Kidney epithelial cell (primary cell): ENCODE results near the gene C19orf33. TPM values are rescaled to one million over a fixed set of nuclear protein-coding genes. Genes with fewer than 3 reads are reported as not detected.
A peak's percentile ranks its signal among the peaks of the same experiment; 100 is the strongest.

Experiments
- DNase-seq: peaks from one replicate; pipeline ENCODE4 v3.0.0-alpha.2; 2010; ENCODE audit warnings: low read depth
- H3K27me3 ChIP-seq: 2 replicates; pipeline ENCODE4 v1.6.0; 2011; ENCODE audit warnings: low read length; ENCODE audit not compliant: control insufficient read depth, insufficient read depth
- H3K36me3 ChIP-seq: 2 replicates; pipeline ENCODE4 v1.5.1; 2011; ENCODE audit warnings: low read length; ENCODE audit not compliant: control insufficient read depth, insufficient read depth
- H3K4me3 ChIP-seq: 2 replicates; pipeline ENCODE4 v1.5.1; 2011; ENCODE audit warnings: low read depth, mild to moderate bottlenecking, control low read depth, low read length
- total RNA-seq: library from RNA; depleted of rRNA; stranded (reverse); fragments of >200 nt; gene quantifications from 2 replicates; pipeline ENCODE4 v1.2.3, GENCODE V29; 2015
- TF ChIP-seq, protein P1 (sequence below): IDR thresholded peaks from 2 replicates; pipeline ENCODE4 v1.5.1; 2011; ENCODE audit warnings: mild to moderate bottlenecking, moderate library complexity, low read length, control low read depth, inconsistent platforms; ENCODE audit not compliant: insufficient read depth, poor library complexity, severe bottlenecking

C19orf33 gene
- total RNA-seq, 1 donor from 2014 or later: 300 TPM

DNA sequence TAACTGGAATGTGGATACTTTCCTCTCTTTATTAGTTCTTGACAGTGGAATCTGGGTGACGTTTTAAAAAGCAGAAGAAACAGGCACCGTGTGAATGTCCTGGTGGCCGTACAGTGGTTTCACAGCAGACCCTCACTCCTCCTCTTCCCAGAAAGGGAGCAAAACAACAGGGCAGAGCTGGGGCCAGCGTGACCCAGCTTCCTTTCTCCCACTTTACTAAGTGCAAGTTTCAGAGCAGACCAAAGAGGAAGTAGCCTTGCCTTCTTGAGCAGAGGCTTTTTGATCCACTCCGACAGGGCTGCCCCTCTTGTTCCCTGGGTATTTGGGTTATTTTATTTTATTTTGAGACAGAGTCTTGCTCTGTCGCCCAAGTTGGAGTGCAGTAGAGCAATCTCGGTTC lies 19.6 kb upstream of the C19orf33 start:
- H3K27me3 ChIP-seq: no peaks in the 10 kb centered on the region
- TF ChIP-seq, protein P1, sequence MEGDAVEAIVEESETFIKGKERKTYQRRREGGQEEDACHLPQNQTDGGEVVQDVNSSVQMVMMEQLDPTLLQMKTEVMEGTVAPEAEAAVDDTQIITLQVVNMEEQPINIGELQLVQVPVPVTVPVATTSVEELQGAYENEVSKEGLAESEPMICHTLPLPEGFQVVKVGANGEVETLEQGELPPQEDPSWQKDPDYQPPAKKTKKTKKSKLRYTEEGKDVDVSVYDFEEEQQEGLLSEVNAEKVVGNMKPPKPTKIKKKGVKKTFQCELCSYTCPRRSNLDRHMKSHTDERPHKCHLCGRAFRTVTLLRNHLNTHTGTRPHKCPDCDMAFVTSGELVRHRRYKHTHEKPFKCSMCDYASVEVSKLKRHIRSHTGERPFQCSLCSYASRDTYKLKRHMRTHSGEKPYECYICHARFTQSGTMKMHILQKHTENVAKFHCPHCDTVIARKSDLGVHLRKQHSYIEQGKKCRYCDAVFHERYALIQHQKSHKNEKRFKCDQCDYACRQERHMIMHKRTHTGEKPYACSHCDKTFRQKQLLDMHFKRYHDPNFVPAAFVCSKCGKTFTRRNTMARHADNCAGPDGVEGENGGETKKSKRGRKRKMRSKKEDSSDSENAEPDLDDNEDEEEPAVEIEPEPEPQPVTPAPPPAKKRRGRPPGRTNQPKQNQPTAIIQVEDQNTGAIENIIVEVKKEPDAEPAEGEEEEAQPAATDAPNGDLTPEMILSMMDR: no peak
- no peak for DNase-seq
- H3K4me3 ChIP-seq: no peak overlapping the region
- peaks cover 3% of the 10 kb centered on the region for H3K36me3 ChIP-seq

DNA sequence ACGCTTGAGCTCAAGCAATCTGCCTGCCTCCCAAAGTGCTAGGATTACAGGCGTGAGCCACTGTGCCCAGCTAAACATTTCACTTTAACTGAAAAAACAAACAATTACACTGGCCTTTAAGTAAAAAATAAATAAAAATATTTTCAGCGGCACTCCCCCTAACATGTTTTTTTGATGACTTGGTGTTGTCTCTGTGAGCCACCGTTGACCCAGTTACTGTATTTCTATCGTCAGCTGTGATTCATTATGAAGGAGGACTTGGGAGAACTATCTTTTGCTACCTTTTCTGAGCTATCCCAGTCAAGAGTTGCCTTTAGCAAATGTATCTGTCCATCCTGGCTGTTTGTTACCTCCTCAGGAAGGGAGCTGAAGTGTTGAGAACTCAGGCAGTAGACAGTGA lies 18.5 kb upstream of the C19orf33 start:
- Histone ChIP-seq H3K36me3 (peaks cover 4% of the 10 kb centered on the region), H3K4me3 (no peak overlapping the region), H3K27me3 (no peaks in the 10 kb centered on the region)
- DNase-seq: no peak
- TF ChIP-seq, protein P1: no peak

DNA sequence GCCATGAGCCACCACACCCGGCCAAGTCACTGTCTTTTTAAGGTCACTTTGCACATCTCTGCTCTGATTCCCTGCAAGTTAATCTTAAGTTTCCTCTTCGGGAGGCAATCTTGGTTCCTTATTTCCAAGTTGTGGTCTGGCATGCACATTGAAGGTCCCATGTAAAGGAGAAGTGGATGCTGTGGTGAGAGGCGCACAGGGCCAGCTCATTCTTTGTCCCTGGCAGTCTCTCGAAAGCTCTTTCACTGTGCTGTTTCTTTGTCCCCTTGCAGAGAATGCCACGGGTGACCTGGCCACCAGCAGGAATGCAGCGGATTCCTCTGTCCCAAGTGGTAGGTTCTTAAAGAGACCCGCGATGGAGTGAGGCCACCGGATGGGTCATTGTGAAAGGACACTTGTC lies 16.4 kb upstream of the C19orf33 start:
- Histone ChIP-seq H3K36me3 (peaks cover 4% of the 10 kb centered on the region), H3K4me3 (no peak overlapping the region), H3K27me3 (no peaks in the 10 kb centered on the region)
- TF ChIP-seq, protein P1: no peak
- DNase-seq: no peak

DNA sequence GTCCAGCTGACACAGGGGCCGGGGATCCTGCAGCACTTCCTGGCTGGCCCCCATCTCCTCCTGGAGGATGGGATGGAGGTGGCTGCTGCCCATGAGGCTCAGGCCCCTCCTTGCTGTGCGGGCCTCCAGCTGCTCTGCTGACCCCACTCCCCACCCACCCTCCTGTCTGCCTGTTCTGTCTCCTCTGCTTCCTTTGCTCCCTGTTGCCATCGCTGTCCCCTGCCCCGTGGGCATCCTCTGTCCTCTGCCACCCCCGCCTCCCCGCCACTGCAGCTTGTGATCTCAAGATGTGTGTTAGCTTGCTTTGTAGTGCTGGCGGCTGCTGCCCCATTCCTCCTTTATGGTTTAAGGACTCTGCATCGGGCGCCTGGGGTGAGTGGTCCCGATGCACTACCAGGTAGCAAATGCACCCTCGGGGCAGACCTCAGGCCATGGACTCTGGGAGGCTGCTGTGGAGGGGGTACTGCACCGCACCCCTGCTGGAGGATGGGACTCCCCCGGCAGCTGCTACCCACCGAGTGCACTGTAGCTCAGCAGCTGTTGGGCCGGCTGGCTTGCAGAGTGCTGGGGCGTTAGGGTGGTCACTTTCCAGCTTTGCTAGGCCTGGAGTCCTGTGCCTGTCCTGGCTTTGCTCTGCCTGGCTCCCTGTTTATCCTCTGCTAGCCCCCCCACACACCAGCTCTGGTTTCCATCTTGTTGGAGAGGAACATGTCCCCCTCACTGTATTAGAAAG lies 15.8 kb upstream of the C19orf33 start:
- DNase-seq: no peak
- Histone ChIP-seq H3K36me3 (peaks cover 4% of the 10 kb centered on the region), H3K4me3 (no peak overlapping the region), H3K27me3 (no peaks in the 10 kb centered on the region)
- TF ChIP-seq, protein P1: no peak

DNA sequence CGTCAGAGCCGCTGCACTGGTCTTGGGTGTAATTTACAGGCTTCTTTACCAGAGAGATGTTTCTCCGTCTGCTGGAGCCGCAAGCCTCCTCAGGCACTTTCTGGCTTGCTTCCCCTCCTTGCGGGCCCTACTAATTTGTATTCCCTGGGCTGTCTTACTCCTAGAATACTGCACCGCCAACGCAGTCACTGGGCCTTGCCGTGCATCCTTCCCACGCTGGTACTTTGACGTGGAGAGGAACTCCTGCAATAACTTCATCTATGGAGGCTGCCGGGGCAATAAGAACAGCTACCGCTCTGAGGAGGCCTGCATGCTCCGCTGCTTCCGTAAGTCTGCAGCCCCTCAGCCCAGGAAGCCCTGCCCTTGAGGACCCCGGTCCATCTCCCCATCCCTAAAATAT lies 14.1 kb upstream of the C19orf33 start:
- no peak for DNase-seq
- Histone ChIP-seq H3K27me3 (no peaks in the 10 kb centered on the region), H3K36me3 (peaks cover 3% of the 10 kb centered on the region), H3K4me3 (no peak overlapping the region)
- TF ChIP-seq, protein P1: no peak

DNA sequence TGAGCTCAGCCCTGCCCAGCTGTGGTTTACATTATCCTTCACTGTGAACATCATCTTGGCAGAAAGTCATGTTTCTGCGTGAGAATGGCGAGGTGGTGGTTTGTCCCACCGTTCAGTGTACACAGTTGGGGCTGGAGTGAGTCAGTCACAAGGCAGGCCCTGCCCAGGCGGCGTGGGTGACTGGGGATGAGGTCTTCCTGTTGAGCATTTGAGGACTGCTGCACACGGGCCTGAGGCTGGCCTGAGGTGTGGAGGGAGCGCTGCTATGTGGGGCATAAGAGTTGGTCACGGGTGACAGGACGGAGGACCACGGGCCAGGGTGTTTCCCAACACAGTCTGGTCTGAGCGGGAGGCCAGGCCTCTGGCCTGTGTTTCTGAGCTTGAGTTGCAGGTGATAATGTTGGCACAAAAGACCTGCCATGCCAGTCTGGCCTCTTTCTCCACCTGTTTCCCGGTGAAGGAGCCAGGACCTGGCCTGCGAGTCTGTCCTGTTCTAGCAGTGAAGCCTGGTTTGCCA lies 13.4 kb upstream of the C19orf33 start:
- Histone ChIP-seq H3K36me3 (peaks cover 3% of the 10 kb centered on the region), H3K4me3 (no peak overlapping the region), H3K27me3 (no peaks in the 10 kb centered on the region)
- peak; percentile 90 for DNase-seq
- TF ChIP-seq, protein P1: no peak
